GM23338 (cell line): ENCODE measurements around the gene TRIM44. TPM values are rescaled to one million over a fixed set of nuclear protein-coding genes. Genes with fewer than 3 reads are reported as not detected.

ENCODE experiments used
- STAT1 ChIP-seq: IDR thresholded peaks from one replicate; pipeline ENCODE4 v1.6.1; 2016; ENCODE audit warnings: antibody characterized with exemption; ENCODE audit not compliant: unreplicated experiment
- ZNF114 ChIP-seq: fragments of 250-450 bp; sonication (Bioruptor Pico); IDR thresholded peaks from 2 replicates; pipeline ENCODE4 v1.5.0; 2020; ENCODE audit warnings: mild to moderate bottlenecking, moderate library complexity
- polyA plus RNA-seq: library from polyadenylated mRNA; unstranded; fragments of >200 nt; fragmentation: Nextera tagmentation; extraction: Ambion mirVana; gene quantifications from 2 replicates; pipeline ENCODE4 v1.2.1, GENCODE V29; 2016
- total RNA-seq: library from RNA; depleted of rRNA; stranded (reverse); fragments of >200 nt; shearing (Covaris generic); gene quantifications from 2 replicates; pipeline ENCODE4 v1.2.3, GENCODE V29; 2014
- TF ChIP-seq, protein P1 (sequence below): fragments of 250-450 bp; sonication (Bioruptor Pico); IDR thresholded peaks from 2 replicates; pipeline ENCODE4 v1.5.0; 2020; ENCODE audit warnings: mild to moderate bottlenecking, moderate library complexity
- TF ChIP-seq, protein P2 (sequence below): IDR thresholded peaks from one replicate; pipeline ENCODE4 v1.6.1; 2018; ENCODE audit warnings: antibody characterized with exemption; ENCODE audit not compliant: unreplicated experiment

TRIM44 gene
- total and polyA plus RNA-seq, 2 experiments from 2014 or later: 10.3 to 10.4 TPM

- TF ChIP-seq, protein P1, sequence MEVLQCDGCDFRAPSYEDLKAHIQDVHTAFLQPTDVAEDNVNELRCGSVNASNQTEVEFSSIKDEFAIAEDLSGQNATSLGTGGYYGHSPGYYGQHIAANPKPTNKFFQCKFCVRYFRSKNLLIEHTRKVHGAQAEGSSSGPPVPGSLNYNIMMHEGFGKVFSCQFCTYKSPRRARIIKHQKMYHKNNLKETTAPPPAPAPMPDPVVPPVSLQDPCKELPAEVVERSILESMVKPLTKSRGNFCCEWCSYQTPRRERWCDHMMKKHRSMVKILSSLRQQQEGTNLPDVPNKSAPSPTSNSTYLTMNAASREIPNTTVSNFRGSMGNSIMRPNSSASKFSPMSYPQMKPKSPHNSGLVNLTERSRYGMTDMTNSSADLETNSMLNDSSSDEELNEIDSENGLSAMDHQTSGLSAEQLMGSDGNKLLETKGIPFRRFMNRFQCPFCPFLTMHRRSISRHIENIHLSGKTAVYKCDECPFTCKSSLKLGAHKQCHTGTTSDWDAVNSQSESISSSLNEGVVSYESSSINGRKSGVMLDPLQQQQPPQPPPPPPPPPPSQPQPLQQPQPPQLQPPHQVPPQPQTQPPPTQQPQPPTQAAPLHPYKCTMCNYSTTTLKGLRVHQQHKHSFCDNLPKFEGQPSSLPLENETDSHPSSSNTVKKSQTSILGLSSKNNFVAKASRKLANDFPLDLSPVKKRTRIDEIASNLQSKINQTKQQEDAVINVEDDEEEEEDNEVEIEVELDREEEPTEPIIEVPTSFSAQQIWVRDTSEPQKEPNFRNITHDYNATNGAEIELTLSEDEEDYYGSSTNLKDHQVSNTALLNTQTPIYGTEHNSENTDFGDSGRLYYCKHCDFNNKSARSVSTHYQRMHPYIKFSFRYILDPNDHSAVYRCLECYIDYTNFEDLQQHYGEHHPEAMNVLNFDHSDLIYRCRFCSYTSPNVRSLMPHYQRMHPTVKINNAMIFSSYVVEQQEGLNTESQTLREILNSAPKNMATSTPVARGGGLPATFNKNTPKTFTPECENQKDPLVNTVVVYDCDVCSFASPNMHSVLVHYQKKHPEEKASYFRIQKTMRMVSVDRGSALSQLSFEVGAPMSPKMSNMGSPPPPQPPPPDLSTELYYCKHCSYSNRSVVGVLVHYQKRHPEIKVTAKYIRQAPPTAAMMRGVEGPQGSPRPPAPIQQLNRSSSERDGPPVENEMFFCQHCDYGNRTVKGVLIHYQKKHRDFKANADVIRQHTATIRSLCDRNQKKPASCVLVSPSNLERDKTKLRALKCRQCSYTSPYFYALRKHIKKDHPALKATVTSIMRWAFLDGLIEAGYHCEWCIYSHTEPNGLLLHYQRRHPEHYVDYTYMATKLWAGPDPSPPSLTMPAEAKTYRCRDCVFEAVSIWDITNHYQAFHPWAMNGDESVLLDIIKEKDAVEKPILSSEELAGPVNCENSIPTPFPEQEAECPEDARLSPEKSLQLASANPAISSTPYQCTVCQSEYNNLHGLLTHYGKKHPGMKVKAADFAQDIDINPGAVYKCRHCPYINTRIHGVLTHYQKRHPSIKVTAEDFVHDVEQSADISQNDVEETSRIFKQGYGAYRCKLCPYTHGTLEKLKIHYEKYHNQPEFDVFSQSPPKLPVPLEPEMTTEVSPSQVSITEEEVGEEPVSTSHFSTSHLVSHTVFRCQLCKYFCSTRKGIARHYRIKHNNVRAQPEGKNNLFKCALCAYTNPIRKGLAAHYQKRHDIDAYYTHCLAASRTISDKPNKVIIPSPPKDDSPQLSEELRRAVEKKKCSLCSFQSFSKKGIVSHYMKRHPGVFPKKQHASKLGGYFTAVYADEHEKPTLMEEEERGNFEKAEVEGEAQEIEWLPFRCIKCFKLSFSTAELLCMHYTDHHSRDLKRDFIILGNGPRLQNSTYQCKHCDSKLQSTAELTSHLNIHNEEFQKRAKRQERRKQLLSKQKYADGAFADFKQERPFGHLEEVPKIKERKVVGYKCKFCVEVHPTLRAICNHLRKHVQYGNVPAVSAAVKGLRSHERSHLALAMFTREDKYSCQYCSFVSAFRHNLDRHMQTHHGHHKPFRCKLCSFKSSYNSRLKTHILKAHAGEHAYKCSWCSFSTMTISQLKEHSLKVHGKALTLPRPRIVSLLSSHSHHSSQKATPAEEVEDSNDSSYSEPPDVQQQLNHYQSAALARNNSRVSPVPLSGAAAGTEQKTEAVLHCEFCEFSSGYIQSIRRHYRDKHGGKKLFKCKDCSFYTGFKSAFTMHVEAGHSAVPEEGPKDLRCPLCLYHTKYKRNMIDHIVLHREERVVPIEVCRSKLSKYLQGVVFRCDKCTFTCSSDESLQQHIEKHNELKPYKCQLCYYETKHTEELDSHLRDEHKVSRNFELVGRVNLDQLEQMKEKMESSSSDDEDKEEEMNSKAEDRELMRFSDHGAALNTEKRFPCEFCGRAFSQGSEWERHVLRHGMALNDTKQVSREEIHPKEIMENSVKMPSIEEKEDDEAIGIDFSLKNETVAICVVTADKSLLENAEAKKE (CRISPR knock-in tag): no peak
- TF ChIP-seq ZNF114 (no peak), STAT1 (no peak)
- TF ChIP-seq, protein P2, sequence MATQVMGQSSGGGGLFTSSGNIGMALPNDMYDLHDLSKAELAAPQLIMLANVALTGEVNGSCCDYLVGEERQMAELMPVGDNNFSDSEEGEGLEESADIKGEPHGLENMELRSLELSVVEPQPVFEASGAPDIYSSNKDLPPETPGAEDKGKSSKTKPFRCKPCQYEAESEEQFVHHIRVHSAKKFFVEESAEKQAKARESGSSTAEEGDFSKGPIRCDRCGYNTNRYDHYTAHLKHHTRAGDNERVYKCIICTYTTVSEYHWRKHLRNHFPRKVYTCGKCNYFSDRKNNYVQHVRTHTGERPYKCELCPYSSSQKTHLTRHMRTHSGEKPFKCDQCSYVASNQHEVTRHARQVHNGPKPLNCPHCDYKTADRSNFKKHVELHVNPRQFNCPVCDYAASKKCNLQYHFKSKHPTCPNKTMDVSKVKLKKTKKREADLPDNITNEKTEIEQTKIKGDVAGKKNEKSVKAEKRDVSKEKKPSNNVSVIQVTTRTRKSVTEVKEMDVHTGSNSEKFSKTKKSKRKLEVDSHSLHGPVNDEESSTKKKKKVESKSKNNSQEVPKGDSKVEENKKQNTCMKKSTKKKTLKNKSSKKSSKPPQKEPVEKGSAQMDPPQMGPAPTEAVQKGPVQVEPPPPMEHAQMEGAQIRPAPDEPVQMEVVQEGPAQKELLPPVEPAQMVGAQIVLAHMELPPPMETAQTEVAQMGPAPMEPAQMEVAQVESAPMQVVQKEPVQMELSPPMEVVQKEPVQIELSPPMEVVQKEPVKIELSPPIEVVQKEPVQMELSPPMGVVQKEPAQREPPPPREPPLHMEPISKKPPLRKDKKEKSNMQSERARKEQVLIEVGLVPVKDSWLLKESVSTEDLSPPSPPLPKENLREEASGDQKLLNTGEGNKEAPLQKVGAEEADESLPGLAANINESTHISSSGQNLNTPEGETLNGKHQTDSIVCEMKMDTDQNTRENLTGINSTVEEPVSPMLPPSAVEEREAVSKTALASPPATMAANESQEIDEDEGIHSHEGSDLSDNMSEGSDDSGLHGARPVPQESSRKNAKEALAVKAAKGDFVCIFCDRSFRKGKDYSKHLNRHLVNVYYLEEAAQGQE: no peak
These were observed 138.7 kb downstream of the TRIM44 start (continued) for GRCh38 chr11:35800970-35801953.
